Hepatocyte (in vitro differentiated cells): Measurements from ENCODE around the gene ADAMTS2. TPM values are rescaled to one million over a fixed set of nuclear protein-coding genes. Genes with fewer than 3 reads are reported as not detected.

Experiments used
- DNase-seq: peaks from one replicate; pipeline ENCODE4 v3.0.0-alpha.2; 2016; ENCODE audit warnings: low spot score
- H2AFZ ChIP-seq: fragments of 200-600 bp; sonication (generic); 2 replicates; pipeline ENCODE4 v1.6.0; 2016; ENCODE audit warnings: antibody characterized with exemption, mild to moderate bottlenecking
- H3K27ac ChIP-seq: fragments of 200-600 bp; sonication (generic); 2 replicates; pipeline ENCODE4 v1.5.1; 2016; ENCODE audit warnings: mild to moderate bottlenecking
- H3K27me3 ChIP-seq: fragments of 200-600 bp; sonication (generic); 2 replicates; pipeline ENCODE4 v1.6.1; 2016
- H3K36me3 ChIP-seq: fragments of 200-600 bp; sonication (generic); replicated peaks from 2 replicates; pipeline ENCODE4 v1.5.1; 2016; ENCODE audit warnings: low read depth; ENCODE audit not compliant: insufficient read depth
- H3K4me1 ChIP-seq: fragments of 200-600 bp; sonication (generic); 2 replicates; pipeline ENCODE4 v1.5.1; 2016; ENCODE audit warnings: mild to moderate bottlenecking, moderate library complexity; ENCODE audit not compliant: insufficient read depth
- H3K4me2 ChIP-seq: fragments of 200-600 bp; sonication (generic); 2 replicates; pipeline ENCODE4 v1.6.0; 2016
- H3K4me3 ChIP-seq: fragments of 200-600 bp; sonication (generic); 2 replicates; pipeline ENCODE4 v1.5.1; 2016; ENCODE audit warnings: mild to moderate bottlenecking
- H3K79me2 ChIP-seq: fragments of 200-600 bp; sonication (generic); 2 replicates; pipeline ENCODE4 v1.6.0; 2017; ENCODE audit warnings: mild to moderate bottlenecking
- H3K9me2 ChIP-seq: fragments of 200-600 bp; sonication (generic); replicated peaks from 2 replicates; pipeline ENCODE4 v1.6.0; 2017; ENCODE audit warnings: mild to moderate bottlenecking; ENCODE audit not compliant: insufficient read depth
- H3K9me3 ChIP-seq: fragments of 200-600 bp; sonication (generic); 2 replicates; pipeline ENCODE4 v1.5.1; 2016; ENCODE audit warnings: low read depth, mild to moderate bottlenecking
- H4K20me1 ChIP-seq: fragments of 200-600 bp; sonication (generic); 2 replicates; pipeline ENCODE4 v1.6.0; 2016; ENCODE audit warnings: mild to moderate bottlenecking; ENCODE audit not compliant: insufficient read depth, poor library complexity, severe bottlenecking
- CTCF ChIP-seq: fragments of 200-600 bp; sonication (generic); IDR thresholded peaks from 2 replicates; pipeline ENCODE4 v1.5.1; 2016; ENCODE audit warnings: antibody characterized with exemption, mild to moderate bottlenecking; ENCODE audit not compliant: poor library complexity
- EZH2 ChIP-seq: fragments of 200-600 bp; sonication (generic); IDR thresholded peaks from 2 replicates; pipeline ENCODE4 v1.6.1; 2016; ENCODE audit warnings: antibody characterized with exemption, mild to moderate bottlenecking, borderline replicate concordance
- EZH2phosphoT487 ChIP-seq: fragments of 200-600 bp; sonication (generic); IDR thresholded peaks from one replicate; pipeline ENCODE4 v1.6.1; 2018; ENCODE audit warnings: antibody characterized with exemption, mild to moderate bottlenecking, low read depth, moderate library complexity; ENCODE audit not compliant: unreplicated experiment, severe bottlenecking
- WGBS: methylation state at CpG from one replicate; pipeline ENCODE4 v1.1.6; 2016; ENCODE audit warnings: low lambda C conversion rate; ENCODE audit errors: missing lambda C conversion rate; 5-methylcytosine and 5-hydroxymethylcytosine counted together
- polyA plus RNA-seq: library from polyadenylated mRNA; unstranded; fragments of >200 nt; fragmentation: Nextera tagmentation; extraction: Ambion mirVana; gene quantifications from 2 replicates; pipeline ENCODE4 v1.2.1, GENCODE V29; 2016
- total RNA-seq: library from RNA; depleted of rRNA; stranded (reverse); fragments of >200 nt; gene quantifications from 2 replicates; pipeline ENCODE4 v1.2.3, GENCODE V29; 2014

ADAMTS2 gene
- total and polyA plus RNA-seq, 2 experiments from 2014 or later, result 55.4 to 78.8 TPM

- no peak overlapping the region for H3K27ac ChIP-seq
- TF ChIP-seq EZH2phosphoT487, result no peak
- no peak for TF ChIP-seq CTCF
- TF ChIP-seq EZH2, result no peak
- no peak overlapping the region for H3K4me2 ChIP-seq
- no peak for DNase-seq
- no peaks in the 10 kb centered on the region for H3K79me2 ChIP-seq
- H3K36me3 ChIP-seq, result no peaks in the 10 kb centered on the region
- H4K20me1 ChIP-seq, result no peaks in the 10 kb centered on the region
- WGBS, result 94% methylated on average over 20 of the region's 20 CpGs
- H2AFZ ChIP-seq, result no peak overlapping the region
- no peaks in the 10 kb centered on the region for H3K9me3 ChIP-seq
- no peaks in the 10 kb centered on the region for H3K9me2 ChIP-seq
- no peak overlapping the region for H3K4me3 ChIP-seq
- H3K4me1 ChIP-seq, result peaks cover 3% of the 10 kb centered on the region
- no peaks in the 10 kb centered on the region for H3K27me3 ChIP-seq
These were observed 28.8 kb upstream of the ADAMTS2 start for GRCh38 chr5:179373961-179374505.

- Histone ChIP-seq H3K4me1 (peaks cover 3% of the 10 kb centered on the region), H3K27me3 (no peaks in the 10 kb centered on the region), H3K36me3 (no peaks in the 10 kb centered on the region), H3K79me2 (no peaks in the 10 kb centered on the region), H3K27ac (no peak overlapping the region), H3K4me3 (no peak overlapping the region), H3K4me2 (no peak overlapping the region), H2AFZ (no peak overlapping the region), H4K20me1 (no peaks in the 10 kb centered on the region), H3K9me3 (no peaks in the 10 kb centered on the region), H3K9me2 (no peaks in the 10 kb centered on the region)
- 87% methylated on average over 26 of the region's 26 CpGs for WGBS
- TF ChIP-seq EZH2phosphoT487 (no peak), EZH2 (no peak), CTCF (no peak)
- no peak for DNase-seq
These were observed 28.1 kb upstream of the ADAMTS2 start for GRCh38 chr5:179373101-179373934.

GRCh38 chr5:179371681-179372680 lies 26.7 kb upstream of the ADAMTS2 start:
- 91% methylated on average over 14 of the region's 14 CpGs for WGBS
- no peaks in the 10 kb centered on the region for H3K36me3 ChIP-seq

More at GRCh38 chr5:179371681-179372680, 26.7 kb upstream of the ADAMTS2 start:
- Histone ChIP-seq H4K20me1 (no peaks in the 10 kb centered on the region), H3K4me3 (no peak overlapping the region), H3K4me1 (peaks cover under 1% of the 10 kb centered on the region), H2AFZ (no peak overlapping the region), H3K27me3 (no peaks in the 10 kb centered on the region), H3K4me2 (no peak overlapping the region), H3K9me2 (no peaks in the 10 kb centered on the region), H3K79me2 (no peaks in the 10 kb centered on the region), H3K9me3 (no peaks in the 10 kb centered on the region), H3K27ac (no peak overlapping the region)
- TF ChIP-seq EZH2, result no peak
- no peak for TF ChIP-seq EZH2phosphoT487
- no peak for TF ChIP-seq CTCF
- DNase-seq, result no peak
